ENCODE results near the gene DSCAM. TPM values are rescaled to one million over a fixed set of nuclear protein-coding genes. Genes with fewer than 3 reads are reported as not detected.

DSCAM gene
- total and polyA plus RNA-seq, 12 donors: under 0.01 to 0.11 (median 0.07) TPM; not detected in 5

DNA sequence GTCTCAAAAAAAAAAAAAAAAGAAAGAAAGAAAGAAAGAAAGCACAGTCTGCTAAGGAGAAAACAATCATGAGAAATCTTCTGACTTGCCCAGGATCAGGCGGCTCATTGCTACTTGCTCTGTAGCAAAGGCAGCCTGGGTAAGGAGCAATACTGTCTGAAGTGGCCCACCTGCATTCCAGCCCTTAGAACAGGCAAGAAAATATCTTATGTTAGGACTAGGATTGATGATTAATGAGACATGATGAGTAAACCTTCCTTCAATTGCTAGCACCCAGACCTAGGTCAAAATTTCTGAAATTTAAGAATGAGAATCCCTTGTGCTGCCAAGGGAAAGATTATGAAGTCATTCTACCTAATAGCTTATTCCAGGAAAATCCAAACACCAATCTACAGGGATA, 140.8 kb downstream of the DSCAM start:
- H3K27me3 ChIP-seq: no peaks in the 10 kb centered on the region
- intact Hi-C loops (cut with DNase I): no loop called here
- H3K4me3 ChIP-seq: no peak overlapping the region
- no peaks in the 10 kb centered on the region for H3K4me1 ChIP-seq (replicated peaks in 1 of 2)
- no peak overlapping the region for H3K27ac ChIP-seq
- no peaks in the 10 kb centered on the region for H3K36me3 ChIP-seq (replicated peaks in 1 of 2)
- 78 to 98% (median 89%) methylated on average over 1 of the region's 1 CpG for WGBS, 4 donors
- no peak for TF ChIP-seq POLR2A (IDR thresholded peaks at IDR 0.05)
- TF ChIP-seq, protein P1, sequence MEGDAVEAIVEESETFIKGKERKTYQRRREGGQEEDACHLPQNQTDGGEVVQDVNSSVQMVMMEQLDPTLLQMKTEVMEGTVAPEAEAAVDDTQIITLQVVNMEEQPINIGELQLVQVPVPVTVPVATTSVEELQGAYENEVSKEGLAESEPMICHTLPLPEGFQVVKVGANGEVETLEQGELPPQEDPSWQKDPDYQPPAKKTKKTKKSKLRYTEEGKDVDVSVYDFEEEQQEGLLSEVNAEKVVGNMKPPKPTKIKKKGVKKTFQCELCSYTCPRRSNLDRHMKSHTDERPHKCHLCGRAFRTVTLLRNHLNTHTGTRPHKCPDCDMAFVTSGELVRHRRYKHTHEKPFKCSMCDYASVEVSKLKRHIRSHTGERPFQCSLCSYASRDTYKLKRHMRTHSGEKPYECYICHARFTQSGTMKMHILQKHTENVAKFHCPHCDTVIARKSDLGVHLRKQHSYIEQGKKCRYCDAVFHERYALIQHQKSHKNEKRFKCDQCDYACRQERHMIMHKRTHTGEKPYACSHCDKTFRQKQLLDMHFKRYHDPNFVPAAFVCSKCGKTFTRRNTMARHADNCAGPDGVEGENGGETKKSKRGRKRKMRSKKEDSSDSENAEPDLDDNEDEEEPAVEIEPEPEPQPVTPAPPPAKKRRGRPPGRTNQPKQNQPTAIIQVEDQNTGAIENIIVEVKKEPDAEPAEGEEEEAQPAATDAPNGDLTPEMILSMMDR (IDR thresholded peaks at IDR 0.05): no peak
- no peaks in the 10 kb centered on the region for H3K9me3 ChIP-seq (replicated peaks in 1 of 3)
- no peak for DNase-seq

GRCh38 chr21:40704141-40704540, 142.8 kb downstream of the DSCAM start:
- Histone ChIP-seq H3K9me3 (replicated peaks in 1 of 3) (no peaks in the 10 kb centered on the region), H3K27me3 (no peaks in the 10 kb centered on the region), H3K27ac (no peak overlapping the region), H3K4me3 (no peak overlapping the region), H3K36me3 (replicated peaks in 1 of 2) (no peaks in the 10 kb centered on the region), H3K4me1 (replicated peaks in 1 of 2) (no peaks in the 10 kb centered on the region)
- TF ChIP-seq POLR2A (IDR thresholded peaks at IDR 0.05): no peak
- intact Hi-C loops (cut with DNase I): no loop called here
- no peak for DNase-seq
- WGBS, 4 donors: 73 to 84% (median 81%) methylated on average over 3 of the region's 3 CpGs

- Histone ChIP-seq H3K27me3 (no peaks in the 10 kb centered on the region), H3K4me1 (replicated peaks in 1 of 2) (no peaks in the 10 kb centered on the region), H3K36me3 (replicated peaks in 1 of 2) (no peaks in the 10 kb centered on the region), H3K9me3 (replicated peaks in 1 of 3) (no peaks in the 10 kb centered on the region), H3K4me3 (no peak overlapping the region), H3K27ac (no peak overlapping the region)
- 66 to 82% (median 75%) methylated on average over 3 of the region's 3 CpGs for WGBS, 4 donors
- no peak for DNase-seq
- TF ChIP-seq, protein P1 (IDR thresholded peaks at IDR 0.05): no peak
- no peak for TF ChIP-seq POLR2A (IDR thresholded peaks at IDR 0.05)
- intact Hi-C loops (cut with DNase I): no loop called here
Measured at GRCh38 chr21:40699366-40699765, 147.6 kb downstream of the DSCAM start.

DNA sequence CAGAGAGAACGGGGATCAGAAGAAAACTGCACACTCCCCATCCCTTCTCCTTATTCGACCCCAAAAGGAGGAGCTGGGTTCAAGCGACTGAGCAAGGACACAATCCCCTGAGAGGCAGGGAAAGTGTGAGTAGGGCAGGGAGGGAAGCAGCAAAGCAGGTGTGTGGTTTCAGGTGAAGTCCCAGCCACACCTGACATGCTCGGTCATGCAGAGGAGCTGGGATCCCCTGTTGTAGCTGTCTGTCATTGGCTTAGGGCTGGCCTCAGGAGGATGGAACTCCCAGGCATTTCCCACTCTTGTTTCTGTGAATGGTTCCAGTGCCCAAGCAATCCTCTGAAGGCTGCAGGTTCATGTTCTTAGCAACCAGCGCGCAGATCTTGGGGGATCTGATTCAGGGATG, 150.7 kb downstream of the DSCAM start:
- WGBS, 4 donors: 80 to 88% (median 87%) methylated on average over 5 to 6 of the region's 6 CpGs

More for the DNA sequence above, 150.7 kb downstream of the DSCAM start:
- Histone ChIP-seq H3K27ac (no peak overlapping the region), H3K4me1 (replicated peaks in 1 of 2) (no peaks in the 10 kb centered on the region), H3K4me3 (no peak overlapping the region), H3K27me3 (no peaks in the 10 kb centered on the region), H3K9me3 (replicated peaks in 1 of 3) (no peaks in the 10 kb centered on the region), H3K36me3 (replicated peaks in 1 of 2) (no peaks in the 10 kb centered on the region)
- intact Hi-C loops (cut with DNase I): no loop called here
- DNase-seq: no peak
- no peak for TF ChIP-seq POLR2A (IDR thresholded peaks at IDR 0.05)
- TF ChIP-seq, protein P1 (IDR thresholded peaks at IDR 0.05): no peak
